GM19240 (cell line): Measurements from ENCODE around the gene TARM1.

ENCODE experiments used
- DNase-seq: peaks from one replicate; pipeline ENCODE4 v3.0.0; 2011; ENCODE audit warnings: low spot score; ENCODE audit not compliant: insufficient read length

TARM1 gene

DNA sequence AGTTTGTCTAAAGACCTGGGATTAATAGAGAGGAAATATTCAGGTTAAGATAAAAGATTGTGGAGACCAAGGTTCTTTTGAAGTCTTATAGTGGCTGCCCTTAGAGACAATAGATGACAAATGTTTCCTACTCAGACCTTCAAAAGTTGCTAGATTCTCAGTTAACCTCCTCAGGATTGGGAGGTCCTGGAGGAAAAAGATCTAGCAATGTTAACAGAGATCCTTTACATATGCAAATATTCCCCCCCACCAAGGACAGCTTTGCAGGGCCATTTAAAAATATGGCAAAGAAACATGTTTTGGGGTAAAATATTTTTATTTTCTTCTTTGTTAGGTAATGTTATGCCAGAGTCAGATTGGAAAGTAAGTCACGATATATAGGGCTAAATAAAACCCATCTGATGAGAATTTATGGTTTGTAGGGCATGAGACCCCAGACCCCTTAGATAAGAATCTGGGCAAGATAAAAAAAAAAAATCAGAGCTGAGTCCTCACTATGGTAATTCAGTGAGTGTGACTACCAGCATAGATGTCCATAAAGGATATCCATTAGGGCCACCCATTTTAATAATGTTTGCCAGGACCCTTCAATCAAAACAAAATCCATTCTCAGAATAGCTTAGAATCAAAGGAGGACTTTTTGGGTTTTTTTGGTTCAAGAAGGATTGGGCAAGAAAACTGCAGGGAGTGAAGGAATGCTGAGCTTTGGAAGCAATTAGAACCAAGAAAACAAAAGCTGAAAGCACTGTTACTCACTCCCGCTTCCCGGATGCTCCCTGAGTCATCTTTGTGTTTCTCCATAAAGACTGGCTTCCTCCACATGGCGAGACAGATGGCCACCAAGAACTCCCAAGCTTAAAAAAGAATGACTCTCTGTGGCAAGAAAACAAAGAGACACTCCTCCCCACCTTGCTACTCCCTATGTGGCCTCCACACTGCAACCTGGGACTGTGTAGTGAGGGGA lies 45.7 kb downstream of the TARM1 start:
- DNase-seq, result no peak

DNA sequence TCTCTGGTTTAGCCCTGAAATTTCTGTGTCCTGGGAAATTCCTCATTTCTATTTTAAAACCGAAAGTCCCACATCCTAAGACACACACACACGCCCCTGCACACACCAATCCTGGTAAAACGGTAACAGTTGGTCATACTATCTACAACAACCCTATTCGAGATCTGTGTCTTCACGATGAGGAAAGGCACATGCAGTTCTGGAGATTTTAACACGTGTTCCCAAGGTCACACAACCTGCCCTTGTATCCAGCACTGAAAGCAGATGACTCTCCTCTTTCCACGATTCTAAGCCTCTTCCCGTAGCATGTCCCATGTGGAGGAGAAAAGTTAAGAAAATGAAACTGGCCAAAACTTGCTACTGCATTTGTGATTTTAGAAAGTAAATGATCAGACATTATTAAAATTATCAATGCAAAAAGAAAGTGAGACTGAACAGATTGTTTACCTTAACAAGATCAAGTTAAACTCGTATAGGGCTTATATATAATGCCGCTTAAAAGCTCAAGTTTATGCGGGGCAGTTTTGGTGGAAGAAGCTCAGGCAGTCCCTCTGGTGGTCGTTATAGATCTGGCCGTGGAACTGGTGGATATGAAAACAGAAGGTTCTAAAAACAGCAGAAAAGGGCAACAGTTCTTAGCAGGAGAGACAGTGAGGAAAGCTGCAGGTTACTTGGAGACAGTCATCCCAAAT lies 50.1 kb downstream of the TARM1 start:
- DNase-seq, result no peak

DNA sequence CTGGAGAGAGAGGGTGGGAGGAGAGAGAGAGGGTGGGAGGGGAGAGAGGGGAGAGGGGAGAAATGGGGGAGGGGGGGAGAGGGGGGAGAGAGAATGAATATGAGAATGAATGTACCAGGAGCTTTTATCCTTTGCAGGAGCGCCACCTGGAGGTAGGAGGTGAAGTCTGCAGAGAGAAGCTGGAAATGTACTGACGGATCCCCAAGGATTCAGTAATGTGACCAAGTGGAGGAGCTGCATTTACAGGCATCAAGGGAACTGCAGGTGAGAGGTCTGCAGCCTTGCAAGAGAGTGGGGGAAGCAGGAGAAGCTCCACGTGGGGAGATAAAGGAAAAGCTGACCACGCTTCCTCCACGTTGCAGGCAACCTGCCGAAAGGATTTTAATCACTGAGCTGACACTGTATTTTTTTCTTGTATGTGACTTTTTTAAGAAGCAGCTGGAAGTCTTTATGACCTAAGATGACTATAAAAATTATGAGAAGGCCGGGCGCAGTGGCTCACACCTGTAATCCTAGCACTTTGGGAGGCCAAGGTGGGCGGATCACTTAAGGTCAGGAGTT lies 51.2 kb downstream of the TARM1 start:
- no peak for DNase-seq

DNA sequence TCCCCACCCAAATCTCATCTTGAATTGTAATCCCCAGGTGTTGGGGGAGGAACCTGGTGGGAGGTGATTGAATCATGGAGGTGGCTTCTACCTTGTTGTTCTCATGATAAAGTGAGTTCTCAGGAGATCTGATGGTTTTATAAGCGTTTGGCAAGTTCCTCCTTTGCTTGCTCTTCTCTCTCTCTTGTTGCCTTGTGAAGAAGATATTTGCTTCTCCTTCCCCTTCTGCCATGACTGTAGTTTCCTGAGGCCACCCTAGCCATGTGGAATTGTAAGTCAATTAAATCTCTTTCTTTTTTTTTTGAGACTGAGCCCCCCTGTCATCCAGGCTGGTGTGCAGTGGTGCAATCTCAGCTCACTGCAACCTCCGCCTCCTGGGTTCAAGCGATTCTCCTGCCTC lies 51.9 kb downstream of the TARM1 start:
- DNase-seq, result no peak

DNA sequence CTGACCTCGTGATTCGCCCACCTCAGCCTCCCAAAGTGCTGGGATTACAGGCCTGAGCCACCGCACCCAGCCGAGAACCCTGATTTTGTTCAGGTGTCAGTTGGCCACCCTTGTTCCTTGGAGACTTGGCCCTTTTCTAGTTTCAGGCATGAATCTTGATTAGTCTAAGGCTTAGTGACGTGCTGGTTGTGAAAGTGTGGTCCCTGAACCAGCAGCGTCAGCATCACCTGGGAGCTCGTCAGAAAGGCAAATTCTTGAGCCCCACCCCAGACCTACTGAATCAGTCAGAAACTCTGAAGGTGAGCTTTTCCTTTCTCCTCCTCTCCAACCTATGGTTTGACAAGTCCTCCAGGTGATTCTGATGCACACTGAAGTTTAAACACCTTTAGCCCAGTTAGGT lies 54.5 kb downstream of the TARM1 start:
- DNase-seq, result no peak

DNA sequence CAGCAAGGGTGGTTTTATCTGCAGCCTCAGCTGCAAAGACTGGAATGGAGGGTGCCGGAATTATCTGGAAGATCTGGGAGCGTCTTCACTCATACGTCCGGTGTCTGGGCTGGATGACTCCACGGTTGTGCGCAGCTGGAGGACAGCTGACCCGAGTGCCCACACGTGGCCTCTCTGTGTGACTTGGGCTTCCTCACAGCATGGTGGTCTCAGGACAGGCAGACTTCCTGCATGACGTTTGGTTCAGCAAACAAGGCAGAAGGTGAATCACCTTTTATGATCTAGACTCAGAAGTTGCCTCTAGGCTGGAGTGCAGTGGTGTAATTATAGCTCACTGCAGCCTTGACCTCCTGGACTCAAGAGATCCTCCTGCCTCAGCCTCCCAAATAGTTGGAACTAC lies 56.5 kb downstream of the TARM1 start:
- no peak for DNase-seq

DNA sequence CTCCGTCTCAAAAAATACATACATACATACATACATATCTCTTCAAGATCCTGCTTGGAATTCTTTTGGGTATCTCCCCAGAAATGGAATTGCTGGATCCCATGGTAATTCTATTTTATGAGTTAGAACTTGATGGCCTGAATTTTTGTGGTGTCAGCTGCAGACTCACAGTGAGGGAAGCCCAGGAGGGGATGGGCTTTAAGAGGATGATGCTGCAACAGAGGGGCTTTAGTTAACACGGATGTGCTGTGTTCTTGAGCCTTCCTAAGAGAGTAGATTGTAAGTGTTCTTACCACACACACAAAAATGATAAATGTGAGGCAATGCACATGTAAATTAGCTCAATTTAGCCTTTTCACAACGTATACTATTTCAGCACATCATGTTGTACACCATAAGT lies 58.0 kb downstream of the TARM1 start:
- DNase-seq, result no peak

DNA sequence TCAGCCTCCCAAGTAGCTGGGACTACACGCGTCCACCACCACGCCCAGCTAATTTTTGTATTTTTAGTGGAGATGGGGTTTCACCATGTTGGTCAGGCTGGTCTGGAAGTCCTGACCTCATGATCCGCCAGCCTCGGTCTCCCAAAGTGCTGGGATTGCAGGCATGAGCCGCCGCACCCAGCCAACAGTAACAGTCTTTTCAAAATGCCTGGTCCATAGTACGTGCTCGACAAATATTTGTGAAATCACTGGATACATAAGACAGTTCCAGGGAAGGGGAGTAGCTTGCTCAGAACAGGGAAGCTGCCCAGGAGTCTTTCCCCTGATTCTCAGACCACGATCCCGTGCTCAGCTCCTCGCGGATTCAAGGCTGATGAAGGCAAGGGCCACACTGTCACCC lies 59.2 kb downstream of the TARM1 start:
- DNase-seq, result no peak

DNA sequence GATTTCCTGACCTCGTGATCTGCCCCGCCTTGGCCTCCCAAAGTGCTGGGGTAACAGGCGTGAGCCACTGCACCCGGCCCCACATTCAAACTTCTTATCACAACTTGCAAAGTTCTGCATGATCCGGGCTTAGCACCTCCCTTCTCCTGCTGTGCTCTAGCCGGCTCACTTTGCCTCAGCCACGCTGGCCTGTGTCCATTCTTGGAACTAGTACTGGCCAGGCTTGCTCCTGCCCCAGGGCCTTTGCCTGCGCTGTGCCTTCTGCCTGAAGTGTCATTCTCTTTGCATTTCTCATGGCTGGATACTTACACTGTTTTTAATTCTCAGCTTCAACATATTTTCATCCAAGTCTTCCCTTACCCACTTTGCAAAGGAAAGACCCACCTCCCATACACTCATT lies 59.8 kb downstream of the TARM1 start:
- no peak for DNase-seq
